Parathyroid adenoma (tissue), 2 donors: ENCODE results near the gene ATG101.
A peak's percentile ranks its signal among the peaks of the same experiment; 100 is the strongest.

Experiments used
- H2AFZ ChIP-seq: fragments of 300-600 bp; sonication (generic); one replicate; pipeline ENCODE4 v1.7.0; 2017; ENCODE audit warnings: antibody characterized with exemption, mild to moderate bottlenecking
- H3K27ac ChIP-seq: fragments of 300-600 bp; sonication (generic); one replicate; pipeline ENCODE4 v1.7.0; 2017
- H3K27me3 ChIP-seq: fragments of 300-600 bp; sonication (generic); one replicate; pipeline ENCODE4 v1.7.0; 2017; ENCODE audit warnings: low read length; ENCODE audit not compliant: control insufficient read depth, insufficient read depth
- H3K36me3 ChIP-seq: fragments of 300-600 bp; sonication (generic); one replicate; pipeline ENCODE4 v1.7.0; 2017; ENCODE audit warnings: low read length; ENCODE audit not compliant: control insufficient read depth, insufficient read depth
- H3K4me1 ChIP-seq: fragments of 300-600 bp; sonication (generic); one replicate; pipeline ENCODE4 v1.7.0; 2017; ENCODE audit warnings: control low read depth
- H3K4me2 ChIP-seq: fragments of 300-600 bp; sonication (generic); one replicate; pipeline ENCODE4 v1.7.0; 2017; ENCODE audit warnings: low read length
- H3K4me3 ChIP-seq: fragments of 300-600 bp; sonication (generic); one replicate; pipeline ENCODE4 v1.7.0; 2017; ENCODE audit warnings: low read depth, low read length
- H3K79me2 ChIP-seq: fragments of 300-600 bp; sonication (generic); one replicate; pipeline ENCODE4 v1.7.0; 2017; ENCODE audit warnings: control low read depth
- H3K9ac ChIP-seq: fragments of 300-600 bp; sonication (generic); one replicate; pipeline ENCODE4 v1.7.0; 2017; ENCODE audit warnings: mild to moderate bottlenecking
- H3K9me3 ChIP-seq: fragments of 300-600 bp; sonication (generic); one replicate; pipeline ENCODE4 v1.7.0; 2017; ENCODE audit warnings: low read length; ENCODE audit not compliant: control insufficient read depth
- CTCF ChIP-seq: fragments of 300-600 bp; sonication (generic); IDR thresholded peaks from one replicate; pipeline ENCODE4 v1.7.0; 2017; ENCODE audit warnings: antibody characterized with exemption, mild to moderate bottlenecking
- donor health status: primary hyperparathyroidism.

ATG101 gene

GRCh38 chr12:52067081-52067374 is 2.8 kb upstream of the ATG101 start:
- H3K27me3 ChIP-seq: no peaks in the 10 kb centered on the region
- H3K9ac ChIP-seq: no peak overlapping the region
- H3K36me3 ChIP-seq: no peaks in the 10 kb centered on the region
- no peak overlapping the region for H3K4me2 ChIP-seq
- H3K27ac ChIP-seq: no peak overlapping the region
- H3K4me1 ChIP-seq: peaks cover 7% of the 10 kb centered on the region
- H2AFZ ChIP-seq: no peak overlapping the region
- H3K9me3 ChIP-seq: no peaks in the 10 kb centered on the region
- no peak overlapping the region for H3K4me3 ChIP-seq
- peaks cover 15% of the 10 kb centered on the region for H3K79me2 ChIP-seq
- no peak for TF ChIP-seq CTCF

- Histone ChIP-seq H3K9me3 (no peaks in the 10 kb centered on the region), H3K27ac (peak overlapping the region; percentile 95), H3K9ac (peak overlapping the region; percentile 68), H3K4me1 (peaks cover 11% of the 10 kb centered on the region), H3K4me3 (peak overlapping the region; percentile 96), H3K36me3 (no peaks in the 10 kb centered on the region), H3K27me3 (no peaks in the 10 kb centered on the region), H3K79me2 (peaks cover 28% of the 10 kb centered on the region), H2AFZ (peak overlapping the region; percentile 96), H3K4me2 (peak overlapping the region; percentile 76)
- TF ChIP-seq CTCF: no peak
Observed at GRCh38 chr12:52070185-52070925, 577 bp downstream of the ATG101 start.

GRCh38 chr12:52073531-52074381 is 4.0 kb downstream of the ATG101 start:
- H3K4me1 ChIP-seq: peaks cover 11% of the 10 kb centered on the region
- no peak overlapping the region for H3K27ac ChIP-seq
- peaks cover 28% of the 10 kb centered on the region for H3K79me2 ChIP-seq
- TF ChIP-seq CTCF: no peak
- H3K9ac ChIP-seq: no peak overlapping the region
- no peaks in the 10 kb centered on the region for H3K36me3 ChIP-seq
- no peak overlapping the region for H3K4me3 ChIP-seq
- no peaks in the 10 kb centered on the region for H3K27me3 ChIP-seq
- no peak overlapping the region for H3K4me2 ChIP-seq
- no peak overlapping the region for H2AFZ ChIP-seq
- no peaks in the 10 kb centered on the region for H3K9me3 ChIP-seq

- no peak for TF ChIP-seq CTCF
- H3K9me3 ChIP-seq: no peaks in the 10 kb centered on the region
- no peaks in the 10 kb centered on the region for H3K27me3 ChIP-seq
- H2AFZ ChIP-seq: no peak overlapping the region
- no peak overlapping the region for H3K9ac ChIP-seq
- H3K36me3 ChIP-seq: no peaks in the 10 kb centered on the region
- H3K4me2 ChIP-seq: no peak overlapping the region
- no peak overlapping the region for H3K27ac ChIP-seq
- no peak overlapping the region for H3K4me3 ChIP-seq
- H3K79me2 ChIP-seq: peaks cover 19% of the 10 kb centered on the region
- H3K4me1 ChIP-seq: peaks cover 7% of the 10 kb centered on the region
Observed at GRCh38 chr12:52074971-52075724, 5.4 kb downstream of the ATG101 start.
